Measurements from ENCODE around the gene CEL.
"Not testable (repeated sequence)": the region's sequence is repeated elsewhere in the genome, so short reads cannot be mapped to it uniquely, and the experiment has no call there.

- not testable (repeated sequence) for TF ChIP-seq CTCF, POLR2A (IDR thresholded peaks at IDR 0.05)
These were observed 8.8 kb downstream of the CEL start for GRCh38 chr9:133070500-133070961.
